Myocyte (in vitro differentiated cells): ENCODE data around the gene SNX10. TPM values are rescaled to one million over a fixed set of nuclear protein-coding genes. Genes with fewer than 3 reads are reported as not detected.

ENCODE experiments used
- DNase-seq: peaks from one replicate; pipeline ENCODE4 v3.0.0-alpha.2; 2012; ENCODE audit warnings: low read depth
- total RNA-seq: library from RNA; depleted of rRNA; stranded (reverse); fragments of >200 nt; gene quantifications from 2 replicates; pipeline ENCODE4 v1.2.3, GENCODE V29; 2014

Gene SNX10
- total RNA-seq, 1 donor from 2014 or later = not detected

GRCh38 chr7:26295586-26295985 lies 3.9 kb downstream of the SNX10 start:
- no peak for DNase-seq

GRCh38 chr7:26298472-26299058 lies 6.9 kb downstream of the SNX10 start:
- DNase-seq = no peak

- no peak for DNase-seq
These were observed 13.6 kb downstream of the SNX10 start for GRCh38 chr7:26305090-26305868.

- no peak for DNase-seq
These were observed 14.4 kb downstream of the SNX10 start for GRCh38 chr7:26305869-26306665.

DNA sequence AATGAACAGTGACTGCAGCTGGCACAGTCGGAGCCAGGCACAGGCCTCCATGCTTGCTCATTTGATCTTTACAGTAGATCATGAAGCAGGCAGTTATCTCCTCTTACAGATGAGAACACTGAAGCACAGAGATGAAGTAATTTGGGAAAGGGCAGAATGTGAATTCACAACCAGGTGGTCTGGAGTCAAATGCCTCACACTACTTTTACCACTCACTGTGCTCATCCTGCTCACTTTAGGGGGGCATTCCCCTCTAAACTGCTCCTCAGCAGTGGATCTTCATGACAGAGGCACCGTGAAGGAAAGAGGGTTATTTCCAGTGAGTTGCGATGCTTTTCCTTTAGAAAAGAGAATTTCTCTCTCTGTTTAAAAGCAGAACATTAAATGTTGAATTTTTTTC lies 15.1 kb downstream of the SNX10 start:
- DNase-seq = no peak

DNA sequence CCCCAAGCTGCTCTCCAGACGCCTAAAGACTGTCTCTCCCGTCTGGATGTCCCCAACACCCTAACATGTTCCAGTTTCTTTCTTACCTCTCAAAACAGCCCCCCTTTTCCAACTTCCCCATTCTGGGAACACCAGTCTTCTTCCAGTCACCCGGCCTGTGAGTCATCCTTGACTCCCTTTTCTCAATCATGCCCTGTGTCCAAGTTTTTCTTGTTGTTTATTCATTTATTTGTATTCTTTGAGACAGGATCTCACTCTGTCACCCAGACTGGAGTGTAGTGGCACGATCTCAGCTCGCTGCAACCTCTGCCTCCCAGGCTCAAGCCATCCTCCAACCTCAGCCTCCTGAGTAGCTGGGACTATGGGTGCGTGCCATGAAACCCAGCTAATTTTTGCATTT lies 15.6 kb downstream of the SNX10 start:
- peak; percentile 16 for DNase-seq

GRCh38 chr7:26307791-26308190 lies 16.1 kb downstream of the SNX10 start:
- DNase-seq = no peak

GRCh38 chr7:26308551-26308950 lies 16.9 kb downstream of the SNX10 start:
- no peak for DNase-seq

- no peak for DNase-seq
These were observed 17.4 kb downstream of the SNX10 start for GRCh38 chr7:26309089-26309488.

GRCh38 chr7:26311798-26312197 lies 20.1 kb downstream of the SNX10 start:
- DNase-seq = peak; percentile 31

DNA sequence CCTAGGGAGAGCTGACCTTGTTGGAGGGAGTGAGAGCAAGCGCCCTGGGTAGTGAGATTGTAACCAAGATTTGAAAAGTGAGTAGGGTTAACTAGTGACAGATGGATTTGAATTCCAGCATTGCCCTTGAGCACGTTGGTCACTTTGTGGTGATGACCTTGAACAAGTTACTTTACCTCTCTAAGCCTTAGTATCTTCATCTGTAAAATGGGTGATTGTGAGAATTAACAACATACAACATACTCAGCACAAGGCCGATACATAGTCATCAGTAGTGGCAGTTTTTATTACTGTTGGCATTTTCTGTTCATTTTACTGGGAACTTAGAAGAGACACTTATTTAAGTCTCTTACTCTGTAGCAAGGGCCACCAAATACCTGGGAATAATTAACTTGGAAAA lies 25.5 kb downstream of the SNX10 start:
- DNase-seq = no peak

DNA sequence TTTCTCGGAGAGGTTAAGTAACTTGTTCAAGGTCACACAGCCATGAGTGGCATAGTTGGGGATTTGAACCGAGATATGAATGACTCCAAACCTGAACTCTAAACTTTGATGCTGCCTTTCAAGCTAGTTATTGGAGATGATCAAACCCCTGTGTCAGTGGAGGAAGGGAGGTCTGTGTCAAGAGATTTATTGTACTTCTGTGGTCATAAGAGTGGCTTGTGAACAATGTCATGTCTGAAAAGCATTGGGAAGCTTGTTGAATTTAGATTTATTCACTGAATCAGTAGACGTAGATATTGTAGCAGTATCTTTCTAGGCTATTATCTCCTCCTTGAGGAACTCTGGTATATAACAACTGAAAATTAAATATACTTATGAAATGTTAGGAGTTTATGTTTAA lies 27.3 kb downstream of the SNX10 start:
- DNase-seq = no peak

GRCh38 chr7:26319636-26320035 lies 28.0 kb downstream of the SNX10 start:
- no peak for DNase-seq

GRCh38 chr7:26320878-26321277 lies 29.2 kb downstream of the SNX10 start:
- no peak for DNase-seq

- no peak for DNase-seq
These were observed 29.8 kb downstream of the SNX10 start for GRCh38 chr7:26321435-26321834.

GRCh38 chr7:26326211-26326610 lies 34.5 kb downstream of the SNX10 start:
- no peak for DNase-seq

DNA sequence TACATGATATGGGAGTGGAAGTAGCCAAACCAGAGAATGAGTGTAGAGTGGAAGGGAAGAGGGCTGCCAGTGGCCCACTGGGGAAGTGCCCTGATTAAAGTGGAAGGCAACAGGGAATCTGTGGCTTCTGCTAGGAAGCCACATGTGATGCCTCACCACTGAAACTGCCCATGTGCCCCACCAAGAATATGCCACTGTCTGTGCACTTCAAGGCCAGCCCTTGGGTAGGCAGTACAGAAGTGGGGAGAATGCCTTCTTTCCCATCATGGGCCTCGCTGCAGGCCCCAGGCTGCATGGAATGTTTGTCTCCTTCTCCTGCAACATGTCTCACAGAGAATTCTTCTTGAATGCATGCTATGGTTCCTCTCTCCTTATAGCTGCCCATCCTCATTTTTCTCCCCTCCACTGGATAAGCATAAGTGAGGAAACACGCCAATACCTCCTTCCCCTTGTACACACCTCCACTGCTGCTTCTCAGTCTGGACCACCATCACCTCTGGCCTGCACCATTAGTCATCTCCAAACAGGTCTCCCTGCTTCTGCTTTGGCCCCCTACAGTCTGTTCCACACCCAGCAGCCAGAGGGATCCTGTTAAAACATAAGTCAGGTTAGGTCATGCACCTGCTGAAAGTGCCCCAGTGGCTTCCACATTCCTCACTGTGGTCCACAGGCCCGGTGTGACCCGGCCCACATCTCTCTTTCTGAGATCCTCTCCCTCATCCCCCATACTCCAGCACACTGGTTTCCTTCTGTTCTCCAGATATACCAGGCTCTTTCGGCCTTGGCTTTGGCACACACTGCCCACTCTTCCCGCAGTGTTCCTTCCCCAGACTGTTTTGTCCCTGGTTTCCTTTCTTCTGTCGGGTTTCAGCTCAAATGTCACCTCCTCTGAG lies 37.1 kb downstream of the SNX10 start:
- no peak for DNase-seq

DNA sequence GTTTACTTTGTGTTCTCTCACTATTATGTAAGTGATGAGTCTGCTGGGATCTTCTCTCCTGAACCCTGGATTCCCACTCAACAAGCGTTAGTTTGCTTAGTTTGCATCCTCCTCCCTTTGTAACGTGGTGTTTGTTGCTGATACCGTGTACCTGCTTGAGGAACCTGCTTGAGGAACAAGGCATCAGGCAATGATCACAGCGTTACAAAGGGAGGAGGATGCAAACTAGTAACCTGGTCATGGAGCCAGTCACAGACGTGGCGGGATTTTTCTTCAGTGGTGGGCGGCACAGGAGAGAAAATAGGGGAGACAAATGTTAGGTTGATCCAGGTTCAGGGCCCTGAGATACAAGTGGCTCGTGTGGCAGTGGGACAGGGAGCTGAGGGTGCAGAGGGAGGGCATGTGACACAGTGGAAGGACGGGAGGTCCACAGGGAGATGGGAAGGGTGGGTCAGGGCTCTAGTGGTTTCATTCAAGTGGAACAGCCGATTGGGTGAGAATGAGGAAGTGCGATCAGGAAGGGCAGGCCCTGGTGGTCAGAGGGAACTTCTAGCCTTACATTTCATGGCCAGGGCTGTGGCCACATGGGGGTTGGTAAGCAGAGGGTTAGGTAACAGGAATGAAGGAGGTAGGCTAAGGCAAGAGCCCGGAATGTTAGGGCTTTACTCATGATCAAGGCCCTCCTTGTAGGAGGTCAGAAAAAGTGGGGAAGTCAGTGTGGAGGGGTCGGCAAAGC lies 38.0 kb downstream of the SNX10 start:
- no peak for DNase-seq

DNA sequence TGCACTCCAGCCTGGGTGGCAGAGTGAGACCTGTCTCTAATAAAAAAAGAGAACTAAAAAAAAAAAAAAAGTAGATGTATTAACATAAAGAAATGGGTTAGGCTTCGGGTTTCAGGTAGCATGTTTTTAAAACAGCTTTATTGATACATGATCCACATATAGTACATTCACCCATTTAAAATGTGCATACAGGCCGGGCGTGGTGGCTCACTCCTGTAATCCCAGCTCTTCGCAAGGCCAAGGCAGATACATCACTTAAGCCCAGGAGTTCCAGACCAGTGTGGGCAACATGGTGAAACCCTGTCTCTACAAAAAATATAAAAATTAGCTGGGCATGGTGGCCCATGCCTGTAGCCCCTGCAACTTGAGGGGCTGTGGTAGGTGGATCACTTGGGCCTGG lies 39.5 kb downstream of the SNX10 start:
- no peak for DNase-seq

DNA sequence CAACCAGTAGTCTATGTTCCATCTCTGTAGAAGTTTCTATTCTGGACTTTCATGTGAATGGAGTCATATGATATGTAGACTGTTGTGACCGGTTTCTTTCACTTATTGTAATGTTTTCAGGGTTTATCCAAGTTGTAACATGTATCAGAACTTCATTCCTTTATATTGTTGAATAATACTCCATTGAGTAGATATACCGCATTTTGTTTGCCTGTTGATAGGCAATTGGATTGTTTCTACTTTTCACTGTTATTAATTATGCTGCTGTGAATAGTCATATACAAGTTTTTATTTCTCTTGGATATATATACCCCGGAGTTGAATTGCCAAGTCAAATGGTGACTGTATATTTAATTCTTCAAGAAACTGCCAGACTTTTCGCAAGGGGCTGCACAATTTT lies 40.1 kb downstream of the SNX10 start:
- DNase-seq = no peak

- DNase-seq = no peak
These were observed 41.0 kb downstream of the SNX10 start for GRCh38 chr7:26332698-26333097.
